GM20000 (cell line): ENCODE results near the gene MRPL44.
"Not testable (repeated sequence)": the region's sequence is repeated elsewhere in the genome, so short reads cannot be mapped to it uniquely, and the experiment has no call there.

ENCODE experiments used
- DNase-seq: peaks from one replicate; pipeline ENCODE4 v3.0.0; 2012; ENCODE audit warnings: low spot score
- TF ChIP-seq, protein P1 (sequence below): IDR thresholded peaks from 2 replicates; pipeline ENCODE4 v1.5.1; 2012; ENCODE audit warnings: mild to moderate bottlenecking, control low read depth; ENCODE audit errors: extremely low read depth, missing control alignments

MRPL44 gene

DNA sequence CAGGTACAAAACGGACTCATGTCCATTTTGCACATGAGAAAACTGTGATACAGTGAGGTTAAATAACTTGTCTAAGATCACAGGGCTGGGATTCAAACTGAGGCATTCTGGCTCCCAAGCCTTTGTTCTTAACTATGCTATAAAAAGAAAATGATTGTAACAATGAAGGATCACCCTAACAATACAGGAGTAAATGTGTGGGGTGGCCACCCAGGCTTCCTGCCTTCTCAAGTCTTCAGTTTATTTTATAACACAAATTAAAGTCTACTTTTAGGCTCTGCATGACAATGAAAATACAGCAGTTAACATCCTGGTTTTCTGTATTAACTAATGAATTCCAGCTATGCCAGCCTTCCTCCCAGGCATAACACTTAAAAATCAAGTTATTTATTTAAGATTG is 19.7 kb upstream of the MRPL44 start:
- TF ChIP-seq, protein P1, sequence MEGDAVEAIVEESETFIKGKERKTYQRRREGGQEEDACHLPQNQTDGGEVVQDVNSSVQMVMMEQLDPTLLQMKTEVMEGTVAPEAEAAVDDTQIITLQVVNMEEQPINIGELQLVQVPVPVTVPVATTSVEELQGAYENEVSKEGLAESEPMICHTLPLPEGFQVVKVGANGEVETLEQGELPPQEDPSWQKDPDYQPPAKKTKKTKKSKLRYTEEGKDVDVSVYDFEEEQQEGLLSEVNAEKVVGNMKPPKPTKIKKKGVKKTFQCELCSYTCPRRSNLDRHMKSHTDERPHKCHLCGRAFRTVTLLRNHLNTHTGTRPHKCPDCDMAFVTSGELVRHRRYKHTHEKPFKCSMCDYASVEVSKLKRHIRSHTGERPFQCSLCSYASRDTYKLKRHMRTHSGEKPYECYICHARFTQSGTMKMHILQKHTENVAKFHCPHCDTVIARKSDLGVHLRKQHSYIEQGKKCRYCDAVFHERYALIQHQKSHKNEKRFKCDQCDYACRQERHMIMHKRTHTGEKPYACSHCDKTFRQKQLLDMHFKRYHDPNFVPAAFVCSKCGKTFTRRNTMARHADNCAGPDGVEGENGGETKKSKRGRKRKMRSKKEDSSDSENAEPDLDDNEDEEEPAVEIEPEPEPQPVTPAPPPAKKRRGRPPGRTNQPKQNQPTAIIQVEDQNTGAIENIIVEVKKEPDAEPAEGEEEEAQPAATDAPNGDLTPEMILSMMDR, result no peak
- DNase-seq, result no peak

DNA sequence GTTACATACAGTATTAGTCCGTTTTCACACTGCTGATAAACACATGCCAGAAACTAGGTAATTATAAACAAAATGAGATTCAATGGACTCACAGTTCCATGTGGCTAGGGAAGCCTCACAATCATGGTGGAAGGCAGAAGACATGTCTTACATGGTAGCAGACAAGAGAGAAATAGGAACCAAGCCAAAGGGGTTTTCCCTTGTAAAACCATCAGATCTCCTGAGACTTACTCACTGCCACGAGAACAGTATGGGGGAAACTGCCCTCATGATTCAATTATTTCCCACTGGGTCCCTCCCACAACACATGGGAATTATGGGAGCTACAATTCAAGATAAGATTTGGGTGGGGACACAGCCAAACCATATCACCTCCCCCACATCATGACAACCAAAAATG is 17.8 kb upstream of the MRPL44 start:
- DNase-seq, result not testable (repeated sequence)

DNA sequence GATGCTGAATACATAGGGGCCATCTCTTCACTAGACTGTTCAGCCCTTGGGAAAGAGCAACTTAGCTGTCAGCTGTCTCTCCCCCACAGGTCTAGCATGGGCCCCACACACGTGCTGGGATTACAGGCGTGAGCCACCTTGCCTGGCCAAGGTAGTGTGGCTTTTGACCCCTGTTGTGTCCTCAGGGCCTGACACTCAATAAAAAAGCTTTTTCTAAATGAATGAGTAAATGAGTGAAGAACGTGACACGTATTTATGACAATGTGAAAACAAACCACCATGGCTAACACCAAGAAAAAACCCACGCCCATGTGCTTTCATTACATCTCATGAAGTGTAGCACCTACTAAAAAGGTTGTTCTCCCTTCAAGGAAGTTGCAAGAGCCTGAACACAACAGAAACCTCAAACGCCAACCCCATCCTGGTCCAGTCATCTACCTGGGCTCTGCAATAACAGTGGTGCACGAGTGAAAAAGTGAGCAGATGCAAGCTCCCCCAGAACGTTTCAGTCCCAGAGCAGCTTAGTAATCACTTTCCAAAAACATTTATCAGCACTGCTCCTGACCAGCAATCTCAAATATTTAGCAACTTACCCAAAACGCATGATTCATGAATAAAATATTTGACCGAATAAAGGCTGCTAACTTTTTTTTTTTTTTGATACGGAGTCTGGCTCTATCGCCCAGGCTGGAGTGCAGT is 15.5 kb upstream of the MRPL44 start:
- peak; percentile 61 for DNase-seq
- TF ChIP-seq, protein P1, result no peak

DNA sequence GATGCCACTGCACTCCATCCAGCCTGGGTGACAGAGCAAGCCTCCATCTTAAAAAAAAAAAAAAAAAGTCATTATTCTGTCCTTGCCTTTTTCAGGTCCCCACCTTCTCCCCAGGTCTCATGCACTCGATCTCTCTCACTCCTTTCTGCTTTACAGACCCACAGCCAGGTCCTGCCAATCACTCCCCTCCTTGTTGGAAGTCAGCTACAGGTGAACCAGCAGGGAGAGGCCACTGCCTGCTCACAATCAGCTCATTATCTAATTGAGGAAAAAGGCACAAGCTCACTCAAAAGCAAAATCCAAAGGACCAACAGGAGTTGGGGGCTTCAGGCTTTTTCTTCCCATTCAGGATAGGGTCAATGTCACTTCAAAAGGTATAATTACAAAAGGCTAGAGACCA is 14.1 kb upstream of the MRPL44 start:
- DNase-seq, result no peak
- TF ChIP-seq, protein P1, result no peak

DNA sequence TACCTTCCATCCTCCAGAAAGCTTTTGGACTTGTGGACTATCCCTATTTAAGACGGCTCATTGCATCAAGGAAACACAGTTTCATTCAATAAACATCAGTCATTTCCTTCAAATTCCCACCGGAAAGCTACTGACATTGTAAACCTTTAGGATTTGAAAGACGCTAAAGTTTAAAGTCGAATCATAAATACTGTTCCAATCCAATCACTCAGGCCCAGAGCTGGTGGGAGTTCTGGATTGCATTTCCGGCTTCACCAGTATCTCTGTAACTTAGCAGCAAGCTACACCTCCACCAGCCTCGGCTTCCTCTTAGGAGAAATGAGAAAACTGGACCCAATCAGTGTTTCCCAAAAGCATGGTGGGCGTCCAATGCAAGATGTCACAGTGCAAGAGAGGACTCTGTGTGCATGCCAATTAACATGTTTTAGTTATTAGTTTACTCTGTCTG is 13.7 kb upstream of the MRPL44 start:
- DNase-seq, result no peak
- TF ChIP-seq, protein P1, result no peak

DNA sequence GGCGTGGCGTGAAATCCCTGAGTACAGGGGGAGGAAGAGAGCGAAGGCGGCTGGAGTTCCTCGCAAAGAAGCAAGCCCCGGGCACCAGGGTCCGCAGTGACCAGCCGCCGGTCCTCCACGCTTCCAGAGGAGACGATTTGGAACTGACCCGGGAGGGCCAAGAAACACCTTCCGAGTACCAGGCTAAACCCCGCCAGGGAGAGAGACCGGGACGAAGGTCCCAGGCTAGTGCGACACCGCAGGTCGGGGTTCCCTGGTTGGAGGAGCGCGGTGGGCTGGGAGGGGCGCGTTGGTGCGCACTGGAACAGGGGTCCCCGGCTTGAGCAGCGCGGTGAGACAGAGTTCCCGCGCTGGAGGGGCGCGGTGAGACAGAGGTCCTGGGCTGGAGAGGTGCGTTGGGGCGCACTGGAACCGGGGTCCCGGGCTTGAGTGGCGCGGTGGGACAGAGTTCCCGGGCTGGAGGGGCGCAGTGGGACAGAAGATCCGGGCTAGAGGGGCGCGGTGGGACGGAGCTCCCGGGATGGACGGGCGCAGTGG is 13.0 kb upstream of the MRPL44 start:
- DNase-seq, result peak; percentile 41
- TF ChIP-seq, protein P1, result no peak

DNA sequence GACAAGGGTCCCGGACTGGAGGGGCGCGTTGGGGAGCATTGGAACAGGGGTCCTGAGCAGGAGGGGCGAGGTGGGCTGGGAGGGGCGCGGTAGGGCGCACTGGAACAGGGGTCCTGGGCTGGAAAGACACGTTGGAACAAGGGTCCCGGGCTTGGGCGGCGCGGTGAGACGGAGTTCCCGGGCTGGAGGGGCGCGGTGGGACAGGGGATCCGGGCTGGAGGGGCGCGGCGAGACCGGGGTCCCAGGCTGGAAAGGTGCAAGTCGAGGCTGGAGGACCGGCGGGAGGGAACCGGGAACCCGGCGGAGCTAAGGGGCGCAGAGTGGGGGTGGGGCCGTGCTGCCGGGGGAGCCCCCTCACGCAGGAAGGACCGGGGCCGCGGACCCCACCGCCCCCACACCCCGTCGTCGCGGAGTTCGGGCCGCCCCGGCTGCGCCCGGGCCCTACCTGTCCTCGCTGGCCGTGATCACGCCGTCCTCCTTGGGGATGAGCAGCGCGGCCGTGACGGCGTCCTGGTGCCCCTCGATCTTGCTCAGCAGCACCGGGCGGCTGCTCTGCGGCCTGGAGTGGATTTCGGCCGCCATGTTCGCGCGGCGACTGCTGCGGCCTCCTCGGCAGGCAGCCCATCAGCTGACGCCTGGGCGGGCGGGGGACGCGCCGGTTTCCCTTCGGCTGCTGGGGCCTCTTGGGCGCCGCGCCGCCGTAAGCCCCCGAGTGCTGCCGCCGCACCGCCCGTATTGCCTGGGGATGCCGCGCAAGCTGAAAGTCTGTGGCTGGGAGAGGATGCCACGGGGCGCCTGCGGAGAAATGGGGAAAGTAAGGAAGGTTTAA is 12.3 kb upstream of the MRPL44 start, which contains the start of gene WDFY1:
Gene WDFY1 (minus strand): TSS at position 633 of the 829 bp plus-strand sequence. CDS start 51 bp downstream, at position 582.
- TF ChIP-seq, protein P1, result no peak
- peak; percentile 95 for DNase-seq
